T-helper 22 cell (primary cell): ENCODE data around the gene TTLL11.
A peak's percentile ranks its signal among the peaks of the same experiment; 100 is the strongest.

Experiments used
- DNase-seq: peaks from one replicate; pipeline ENCODE4 v3.0.0-alpha.2; 2020; ENCODE audit warnings: low read depth

TTLL11 gene

GRCh38 chr9:122109035-122109813, 16.1 kb upstream of the TTLL11 start:
- no peak for DNase-seq

GRCh38 chr9:122107291-122107805, 14.2 kb upstream of the TTLL11 start:
- DNase-seq, result no peak

DNA sequence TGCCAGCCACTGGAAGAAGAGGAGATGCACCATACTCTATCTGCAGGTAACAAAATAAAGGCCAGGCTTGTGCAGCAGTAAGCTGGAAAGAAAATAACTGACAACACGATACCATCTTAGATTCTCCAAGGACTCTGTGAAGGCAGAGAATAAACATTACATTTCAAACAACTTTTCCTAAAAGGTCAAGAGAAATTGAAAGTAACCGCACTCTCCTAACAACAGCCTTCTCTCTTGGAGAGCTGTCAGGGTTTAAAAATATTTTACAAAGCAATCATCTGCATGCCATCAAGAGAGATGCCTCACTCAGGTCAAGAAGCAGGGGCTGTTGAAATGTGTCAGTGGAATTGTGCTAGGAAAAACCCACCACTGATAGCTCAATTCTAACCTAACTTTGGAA, 13.5 kb upstream of the TTLL11 start:
- DNase-seq, result no peak

DNA sequence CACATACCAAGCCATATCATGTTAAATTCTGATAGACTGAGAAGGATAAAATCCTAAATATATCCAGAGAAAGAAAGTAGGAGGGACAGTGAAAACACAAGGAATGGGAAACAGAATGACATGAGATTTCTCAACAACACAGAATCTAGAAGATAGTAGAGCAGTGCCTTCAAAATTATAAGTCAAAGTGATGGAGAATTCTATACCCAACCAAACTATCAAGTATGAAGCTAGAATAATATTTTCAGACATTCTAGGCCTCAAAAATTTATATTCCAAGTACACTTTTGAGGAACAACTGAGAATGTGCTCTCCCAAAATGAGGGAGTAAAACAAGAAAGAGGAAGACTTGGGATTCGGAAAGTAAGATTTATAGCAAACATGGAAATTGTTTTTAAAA, 10.9 kb upstream of the TTLL11 start:
- no peak for DNase-seq

- DNase-seq, result no peak
Observed at GRCh38 chr9:122102156-122102555, 9.0 kb upstream of the TTLL11 start.

- DNase-seq, result no peak
Observed at GRCh38 chr9:122100756-122101155, 7.6 kb upstream of the TTLL11 start.

DNA sequence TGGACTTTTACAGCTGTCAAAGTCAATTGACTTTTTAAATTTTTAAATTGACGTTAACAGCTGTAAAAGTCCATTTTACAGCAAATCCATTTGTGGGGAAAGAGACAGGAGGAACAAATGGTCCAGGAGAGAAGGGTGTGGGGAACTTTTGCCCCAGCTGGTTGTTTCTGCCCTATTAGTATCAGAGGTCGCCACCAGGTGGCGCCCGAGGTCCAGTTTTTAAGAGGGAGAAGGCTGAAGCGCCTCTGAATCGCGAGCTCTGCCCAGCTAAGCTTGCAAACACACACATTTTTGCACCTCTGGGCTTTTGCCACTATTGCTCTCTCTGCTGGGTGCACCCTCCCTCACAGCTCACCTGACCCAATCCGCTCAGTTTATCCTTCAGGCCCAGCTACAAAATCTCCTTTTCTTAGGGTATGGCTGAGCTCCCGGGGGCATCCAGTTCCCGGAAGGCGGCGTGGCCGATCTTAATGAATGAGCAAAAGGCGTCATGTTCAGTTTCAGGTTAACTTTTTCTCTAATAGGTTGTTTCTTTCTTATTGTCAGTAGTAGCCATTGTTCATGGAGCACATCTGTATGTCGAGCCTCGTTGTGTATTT, 6.3 kb upstream of the TTLL11 start:
- DNase-seq, result peak; percentile 49

DNA sequence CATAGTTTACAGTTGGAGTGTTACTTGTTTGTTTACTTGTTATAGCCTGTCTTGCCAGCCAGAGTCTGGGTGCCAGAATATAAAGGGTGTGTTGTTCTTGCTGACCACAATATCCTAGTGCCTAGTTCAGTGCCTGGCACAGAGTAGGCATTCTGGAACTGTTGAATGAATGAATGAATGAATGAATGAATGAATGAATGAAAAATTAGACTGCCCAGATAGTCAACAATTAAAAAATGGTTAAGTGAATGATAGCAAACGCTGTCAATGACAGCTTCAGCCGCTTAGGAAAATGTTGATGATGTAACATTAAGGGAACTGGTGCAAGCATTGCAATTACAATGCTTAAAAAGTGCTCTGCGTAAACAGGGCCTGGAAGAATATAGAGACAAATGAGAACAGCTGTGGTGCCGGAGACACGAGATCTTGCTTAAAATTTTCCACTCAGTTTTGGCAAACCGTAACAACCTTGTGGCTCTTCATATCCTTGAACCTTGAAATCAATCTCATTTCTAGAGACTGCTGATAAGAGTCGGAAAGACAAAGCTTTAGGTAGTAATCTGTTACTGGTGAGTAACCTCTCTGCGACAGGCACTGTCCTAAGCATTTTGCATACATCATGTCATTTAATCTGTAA, 4.7 kb upstream of the TTLL11 start:
- no peak for DNase-seq

- DNase-seq, result no peak
Observed at GRCh38 chr9:122096620-122097415, 3.7 kb upstream of the TTLL11 start.

DNA sequence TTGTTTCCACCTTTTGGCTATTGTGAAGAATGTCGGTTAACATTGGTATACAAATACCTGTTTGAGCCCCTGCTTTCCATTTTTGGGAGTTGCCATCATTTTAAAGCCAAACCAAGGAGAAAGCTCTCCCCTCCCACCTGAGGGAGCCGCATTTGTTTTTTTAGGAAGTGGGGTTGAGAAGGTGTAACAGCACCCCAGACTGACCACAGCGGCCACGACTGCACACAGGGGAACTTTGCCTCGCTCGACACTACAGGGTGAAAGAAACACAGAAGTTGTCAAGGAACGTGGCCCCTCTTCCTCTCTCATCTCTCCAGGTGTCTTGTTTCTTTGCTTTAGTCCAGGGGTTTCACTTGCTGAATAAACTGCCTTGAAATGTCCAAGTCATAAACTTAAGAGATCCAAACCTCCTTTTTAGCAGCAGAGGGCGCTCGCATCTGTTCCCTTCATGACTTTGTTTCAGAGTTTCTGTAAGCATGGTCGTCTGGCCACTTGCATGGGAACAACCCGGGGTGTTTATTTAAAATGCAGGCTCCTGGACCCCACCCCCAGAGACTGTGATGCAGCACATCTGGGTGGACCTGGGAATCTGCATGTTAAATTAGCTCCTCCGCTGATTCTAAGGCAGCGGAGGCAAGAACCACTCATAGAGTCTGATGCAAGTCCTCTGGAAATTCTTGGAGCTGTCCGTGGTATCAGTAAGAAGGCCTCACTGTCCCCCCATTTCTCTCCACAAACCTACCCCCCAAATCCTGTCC, 2.1 kb upstream of the TTLL11 start:
- peak; percentile 14 for DNase-seq

- DNase-seq, result no peak
Observed at GRCh38 chr9:122091682-122092592, 1.2 kb downstream of the TTLL11 start.

DNA sequence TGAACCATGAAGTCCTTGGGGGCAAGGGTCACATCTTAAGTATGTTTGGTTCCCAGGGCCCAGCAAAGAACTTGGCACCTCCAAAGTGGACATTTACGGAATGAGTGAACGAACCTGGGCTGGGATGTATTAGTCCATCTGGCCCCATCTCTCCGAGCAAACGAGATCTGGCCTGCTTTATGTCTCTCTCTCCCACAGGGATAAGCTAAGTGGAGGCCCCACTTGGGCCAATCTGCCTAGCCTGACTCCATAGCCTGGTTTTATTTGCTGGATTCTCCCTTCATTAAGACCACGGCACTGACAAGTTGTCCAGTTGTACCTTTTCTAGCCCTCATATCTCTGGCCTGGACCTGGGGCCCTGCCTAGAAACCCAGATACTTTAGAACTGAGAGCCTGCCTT, 2.1 kb downstream of the TTLL11 start:
- no peak for DNase-seq

GRCh38 chr9:122090287-122090883, 2.7 kb downstream of the TTLL11 start:
- DNase-seq, result no peak

DNA sequence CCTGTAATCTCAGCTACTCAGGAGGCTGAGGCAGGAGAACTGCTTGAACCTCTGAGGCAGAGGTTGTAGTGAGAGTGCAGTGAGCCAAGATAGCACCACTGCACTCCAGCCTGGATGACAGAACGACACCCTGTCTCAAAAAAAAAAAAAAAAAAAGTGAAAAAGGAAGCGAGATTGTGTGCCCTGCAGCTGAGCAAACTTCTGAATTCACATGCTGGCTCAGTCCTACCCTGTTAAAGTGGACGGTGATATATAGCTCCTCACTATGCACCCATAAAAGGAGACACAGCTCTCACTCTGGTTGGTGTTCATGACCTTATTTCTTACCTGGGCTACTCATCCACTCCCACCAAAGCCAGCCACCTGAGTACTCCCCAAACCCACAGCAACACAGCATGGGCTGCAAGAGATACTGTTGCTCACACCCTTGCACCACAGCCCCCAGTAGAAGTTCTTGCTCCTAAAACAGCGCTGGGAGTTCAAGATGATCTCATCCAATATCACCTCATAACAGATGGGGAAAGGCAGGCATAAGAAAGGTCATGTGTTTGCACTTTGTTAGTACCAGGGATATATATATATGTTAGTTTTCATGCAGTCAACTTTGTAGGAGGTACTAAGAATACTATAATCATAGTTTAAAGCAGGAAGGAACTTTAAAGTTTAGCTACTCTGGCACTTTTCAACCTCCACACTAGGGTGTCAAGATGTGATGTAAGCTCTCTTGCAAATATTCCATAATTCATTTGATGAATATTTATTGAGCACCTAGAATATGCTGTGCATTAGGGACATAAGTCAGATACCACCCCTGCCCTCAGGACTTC, 4.0 kb downstream of the TTLL11 start:
- DNase-seq, result no peak

DNA sequence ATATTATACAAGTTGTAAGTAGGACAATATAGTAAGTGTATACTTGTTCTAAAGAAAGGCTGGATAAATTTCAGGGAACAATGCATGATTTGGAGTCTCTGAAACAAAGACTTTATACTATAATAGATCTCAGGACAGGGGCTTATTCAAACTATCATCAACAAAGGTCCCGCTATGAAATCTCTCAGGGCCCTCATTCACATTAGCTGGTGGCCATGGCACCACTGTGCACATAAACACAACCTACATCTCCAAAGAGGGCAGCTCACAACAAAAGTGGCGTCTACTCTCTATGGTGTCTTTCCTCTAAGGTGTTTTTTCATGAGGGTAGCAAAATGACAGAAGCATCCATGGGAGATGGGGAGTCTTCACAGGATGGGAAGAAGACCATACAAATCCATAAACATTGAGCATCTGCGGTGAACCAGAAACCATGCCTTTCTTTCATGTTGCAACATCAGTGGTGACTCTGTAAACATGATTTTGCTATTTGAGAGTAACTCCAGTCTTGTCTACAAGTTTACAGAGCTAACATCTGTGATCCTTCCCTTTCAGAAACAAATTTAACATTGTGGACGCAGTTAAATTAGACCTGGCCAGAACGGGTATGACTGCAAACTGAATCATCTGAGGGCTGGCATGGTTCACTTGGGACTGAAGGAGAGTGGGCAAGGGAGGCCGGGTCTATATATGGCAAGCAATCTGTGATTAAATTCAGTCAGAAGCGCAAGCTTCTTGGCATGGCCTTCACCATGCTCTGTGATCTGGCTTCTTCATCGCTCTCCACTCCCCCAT, 5.5 kb downstream of the TTLL11 start:
- DNase-seq, result no peak

GRCh38 chr9:122086873-122087272, 6.2 kb downstream of the TTLL11 start:
- no peak for DNase-seq

GRCh38 chr9:122085260-122085659, 7.8 kb downstream of the TTLL11 start:
- DNase-seq, result no peak

DNA sequence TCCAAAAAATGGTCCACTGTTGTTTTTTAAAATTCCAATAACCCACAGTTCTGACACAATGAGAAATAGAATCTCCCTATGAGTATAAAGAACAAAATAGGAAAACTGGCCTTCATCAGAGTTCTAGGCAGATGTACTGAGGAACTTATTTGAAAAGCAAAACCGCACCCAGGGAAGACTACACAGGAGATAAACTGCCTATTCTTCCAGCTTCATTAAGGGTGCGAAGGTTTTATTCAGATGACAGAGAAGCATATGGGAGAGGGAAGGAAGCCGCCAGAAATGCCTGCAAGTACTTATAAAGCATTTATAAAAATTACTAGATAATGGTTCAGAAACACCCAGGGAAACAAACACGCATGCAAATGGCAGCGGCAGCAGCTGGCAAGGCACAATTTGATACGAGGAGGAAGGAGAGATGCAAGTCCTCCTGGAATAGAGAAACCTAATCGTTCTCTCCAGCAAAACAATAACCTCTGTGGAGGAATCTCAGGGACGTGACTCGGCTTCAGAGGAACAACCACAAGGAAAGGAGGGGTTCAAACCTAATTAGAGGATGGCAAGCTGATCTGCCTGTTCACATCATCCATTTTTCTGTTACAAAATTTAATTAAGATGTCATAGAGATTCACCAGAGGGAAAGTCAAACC, 9.0 kb downstream of the TTLL11 start:
- DNase-seq, result no peak
